GM20431 (cell line): ENCODE data around the gene KLK1.

ENCODE experiments used
- in situ Hi-C: fragments of 300-500 bp; cut with MseI, MboI; formaldehyde crosslinking; loops from one replicate; pipeline ENCODE4 v1.15.0; 2020; ENCODE audit warnings: low sequenced_read_pairs; ENCODE audit not compliant: unreplicated experiment

Gene KLK1

GRCh38 chr19:50823389-50824042 lies at the start of gene KLK1:
Gene KLK1, minus strand, starts transcription at chr19:50823787. Its CDS starts 39 bp downstream, at chr19:50823748.
- in situ Hi-C loops, result no loop called here

GRCh38 chr19:50873056-50873455 lies 49.5 kb upstream of the KLK1 start, which contains the start of gene KLK2:
Gene KLK2, plus strand, starts transcription at chr19:50873439. Its CDS starts 35 bp downstream, at chr19:50873474.
- in situ Hi-C loops, result no loop called here

GRCh38 chr19:50870417-50871089 lies 47.0 kb upstream of the KLK1 start:
- in situ Hi-C loops, result no loop called here

- in situ Hi-C loops, result no loop called here
Measured at GRCh38 chr19:50869479-50869878, 45.9 kb upstream of the KLK1 start.

- in situ Hi-C loops, result no loop called here
Measured at GRCh38 chr19:50861496-50862286, 38.1 kb upstream of the KLK1 start.

- in situ Hi-C loops, result no loop called here
Measured at GRCh38 chr19:50861010-50861409, 37.4 kb upstream of the KLK1 start.

GRCh38 chr19:50859849-50860248 lies 36.3 kb upstream of the KLK1 start:
- in situ Hi-C loops, result no loop called here

GRCh38 chr19:50858886-50859285 lies 35.3 kb upstream of the KLK1 start:
- in situ Hi-C loops, result no loop called here

GRCh38 chr19:50857366-50857765 lies 33.8 kb upstream of the KLK1 start:
- in situ Hi-C loops, result no loop called here

- in situ Hi-C loops, result no loop called here
Measured at GRCh38 chr19:50854636-50855410, 31.2 kb upstream of the KLK1 start, which contains the start of gene KLK3. Gene KLK3, plus strand, starts transcription at chr19:50854915. Its CDS starts 41 bp downstream, at chr19:50854956.

- in situ Hi-C loops, result no loop called here
Measured at GRCh38 chr19:50851620-50852019, 28.0 kb upstream of the KLK1 start.

GRCh38 chr19:50850738-50851137 lies 27.2 kb upstream of the KLK1 start:
- in situ Hi-C loops, result no loop called here

- in situ Hi-C loops, result no loop called here
Measured at GRCh38 chr19:50844296-50844935, 20.8 kb upstream of the KLK1 start.

- in situ Hi-C loops, result no loop called here
Measured at GRCh38 chr19:50843701-50844221, 20.2 kb upstream of the KLK1 start.

GRCh38 chr19:50843205-50843604 lies 19.6 kb upstream of the KLK1 start:
- in situ Hi-C loops, result no loop called here

- in situ Hi-C loops, result no loop called here
Measured at GRCh38 chr19:50842130-50842529, 18.5 kb upstream of the KLK1 start.

GRCh38 chr19:50839712-50840655 lies 16.4 kb upstream of the KLK1 start:
- in situ Hi-C loops, result no loop called here

- in situ Hi-C loops, result no loop called here
Measured at GRCh38 chr19:50838239-50838638, 14.7 kb upstream of the KLK1 start.
